Femur (tissue), 1 donor: ENCODE measurements around the gene ZNF214.

ENCODE experiments used
- DNase-seq: peaks from one replicate; pipeline ENCODE4 v3.0.0-alpha.2; 2017

The ZNF214 gene

GRCh38 chr11:7020183-7020917 is at the start of gene ZNF214, which contains the start of gene NLRP14:
Gene ZNF214 (minus strand): TSS chr11:7020346. CDS start chr11:7002835, 17,511 bp downstream.
Gene NLRP14 (plus strand): TSS chr11:7020479. CDS start chr11:7038587, 18,108 bp downstream.
- peak; percentile 96 for DNase-seq

GRCh38 chr11:7062534-7062933 is 42.4 kb upstream of the ZNF214 start:
- DNase-seq: no peak

DNA sequence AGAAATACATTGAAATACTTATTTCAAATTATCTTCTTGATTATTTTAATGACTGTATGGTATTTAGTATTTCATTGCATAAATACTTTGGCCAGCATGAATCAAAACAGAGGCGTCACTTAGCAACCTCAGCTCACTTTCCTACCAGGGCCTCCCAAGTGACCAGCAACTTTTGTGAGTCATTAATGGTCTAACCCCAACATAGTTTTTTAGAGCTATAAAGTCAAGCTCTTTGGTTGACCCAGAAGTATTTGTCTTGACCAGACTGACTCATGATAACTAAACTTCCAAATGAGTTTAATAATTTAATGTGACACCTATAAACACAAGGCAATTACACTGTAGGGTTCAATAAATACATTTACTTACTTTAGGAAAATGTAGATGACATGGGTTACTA is 40.7 kb upstream of the ZNF214 start:
- no peak for DNase-seq

GRCh38 chr11:7057641-7058040 is 37.5 kb upstream of the ZNF214 start:
- DNase-seq: no peak

- no peak for DNase-seq
These were observed 36.8 kb upstream of the ZNF214 start for GRCh38 chr11:7056828-7057513.

GRCh38 chr11:7050191-7050590 is 30.0 kb upstream of the ZNF214 start:
- no peak for DNase-seq

DNA sequence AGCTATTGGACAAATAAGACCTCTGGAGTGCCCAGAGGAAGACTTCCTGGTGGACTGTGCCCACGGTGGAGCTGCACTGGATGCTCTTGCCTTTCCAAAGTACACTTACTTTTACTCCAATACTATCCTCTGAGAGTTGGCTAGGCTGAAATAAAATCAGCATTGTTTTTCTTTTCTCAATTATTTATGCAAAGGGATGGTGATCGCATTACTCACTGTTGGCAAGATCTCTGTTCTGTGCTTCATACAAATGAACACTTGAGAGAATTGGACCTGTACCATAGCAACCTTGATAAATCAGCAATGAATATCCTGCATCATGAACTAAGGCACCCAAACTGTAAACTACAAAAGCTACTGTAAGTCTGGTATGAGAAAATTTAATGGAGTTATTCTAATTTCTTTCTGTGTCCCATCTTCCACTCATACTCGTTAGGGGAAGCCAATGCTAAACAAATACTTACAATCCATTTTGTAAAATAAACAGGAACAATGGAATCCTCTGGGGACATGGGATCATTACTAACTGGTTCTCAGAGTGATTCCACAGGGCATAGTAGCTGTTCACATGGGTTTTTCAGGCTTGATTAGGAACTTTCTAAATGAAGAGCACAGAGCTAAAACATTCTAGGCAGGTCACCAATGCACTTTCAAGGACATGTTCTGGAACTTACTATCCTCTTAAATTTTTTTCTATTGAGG is 26.5 kb upstream of the ZNF214 start:
- DNase-seq: no peak

- no peak for DNase-seq
These were observed 13.9 kb upstream of the ZNF214 start for GRCh38 chr11:7034019-7034418.

DNA sequence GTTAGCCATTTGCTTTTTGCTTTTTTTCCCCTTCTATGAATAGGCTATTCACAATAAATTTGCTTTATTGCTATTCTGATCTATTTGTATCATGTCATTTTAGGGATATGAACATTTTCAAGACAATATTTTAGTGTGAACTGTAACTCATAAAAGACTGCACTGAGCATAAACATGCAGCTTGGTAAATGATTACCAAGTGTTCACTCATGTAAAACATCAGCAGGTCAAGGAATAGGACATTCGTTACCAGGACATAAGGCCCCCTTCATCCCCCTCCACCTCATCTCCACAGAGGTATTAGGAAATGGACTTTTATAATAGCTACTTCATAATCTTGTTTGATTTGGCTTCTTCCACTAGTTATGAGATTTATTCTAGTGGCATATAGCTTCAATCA is 12.5 kb upstream of the ZNF214 start:
- no peak for DNase-seq

DNA sequence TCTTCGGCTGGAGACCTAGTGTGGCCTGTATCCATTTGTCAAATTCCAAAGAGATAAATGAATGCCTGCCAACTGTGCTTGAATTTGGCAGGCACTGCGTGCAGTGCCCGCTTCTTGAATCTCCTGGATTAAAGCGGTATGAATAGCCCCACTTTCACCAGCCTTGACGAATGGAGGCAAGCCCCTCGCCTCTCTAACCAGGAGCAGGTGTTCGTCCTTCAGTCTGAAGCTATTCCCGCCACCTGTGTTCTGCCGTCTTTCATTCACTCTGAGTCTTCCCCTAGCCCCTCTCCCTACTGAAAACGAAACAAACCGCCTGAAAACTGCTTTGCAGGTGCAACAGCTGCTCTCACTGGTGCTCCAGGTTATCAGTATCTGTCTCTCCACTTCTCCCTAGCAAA is 11.3 kb upstream of the ZNF214 start:
- DNase-seq: no peak

- DNase-seq: no peak
These were observed 10.7 kb upstream of the ZNF214 start for GRCh38 chr11:7030836-7031235.

DNA sequence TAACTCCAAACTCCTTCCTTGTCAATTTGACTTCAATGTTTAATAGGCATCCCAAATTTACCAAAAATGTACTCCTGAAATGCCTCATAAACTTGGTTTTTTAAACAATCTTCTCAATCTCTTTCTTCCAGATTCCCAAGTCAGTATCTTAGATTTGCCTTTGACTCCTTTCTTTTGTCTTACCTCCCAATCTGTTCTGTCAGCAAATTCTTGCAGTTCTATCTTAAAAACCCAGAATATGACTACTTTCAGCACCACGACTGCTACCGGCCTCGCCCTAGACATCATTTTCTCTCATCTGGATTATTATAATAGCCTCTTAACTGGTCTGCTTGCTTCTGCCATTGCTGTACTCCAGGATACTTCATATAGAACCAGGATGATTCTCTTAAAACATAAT is 8.0 kb upstream of the ZNF214 start:
- DNase-seq: no peak

DNA sequence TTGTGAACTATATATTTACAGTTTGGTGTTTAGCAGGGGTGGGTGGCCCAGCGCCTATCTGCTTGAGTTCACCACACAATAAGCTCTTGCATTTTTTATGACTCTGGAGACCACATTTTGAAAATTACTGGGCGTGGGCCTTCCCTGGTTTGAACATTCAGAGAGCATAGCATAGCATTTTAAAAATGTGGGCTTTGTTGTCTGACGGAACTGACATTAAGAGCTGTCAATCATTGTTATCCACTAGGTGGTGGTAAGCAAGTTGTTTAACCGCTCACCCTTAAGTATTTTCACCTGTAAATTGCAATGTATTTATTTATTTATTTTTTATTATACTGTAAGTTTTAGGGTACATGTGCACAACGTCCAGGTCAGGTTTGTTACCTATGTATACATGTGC is 1.2 kb upstream of the ZNF214 start:
- DNase-seq: no peak

GRCh38 chr11:7019500-7020182 is 505 bp downstream of the ZNF214 start:
- DNase-seq: peak; percentile 31

DNA sequence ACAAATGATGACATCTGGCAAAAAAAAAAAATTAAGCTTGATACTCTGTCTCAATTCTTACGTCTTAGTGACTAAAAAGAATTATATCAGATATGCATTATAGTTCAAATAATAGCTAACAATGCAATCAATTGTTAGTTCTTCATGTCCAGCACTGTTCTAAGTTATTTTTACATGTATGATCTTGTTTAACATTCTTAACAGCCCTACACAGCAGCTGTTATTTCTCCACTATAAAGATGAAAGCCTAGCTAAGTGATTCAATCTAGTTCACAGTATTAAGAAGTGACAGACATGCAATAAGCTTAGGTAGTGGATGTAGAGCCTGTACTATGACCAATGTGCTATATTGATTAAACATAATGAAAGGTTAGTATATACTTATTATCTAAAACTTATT is 4.1 kb downstream of the ZNF214 start:
- DNase-seq: no peak

DNA sequence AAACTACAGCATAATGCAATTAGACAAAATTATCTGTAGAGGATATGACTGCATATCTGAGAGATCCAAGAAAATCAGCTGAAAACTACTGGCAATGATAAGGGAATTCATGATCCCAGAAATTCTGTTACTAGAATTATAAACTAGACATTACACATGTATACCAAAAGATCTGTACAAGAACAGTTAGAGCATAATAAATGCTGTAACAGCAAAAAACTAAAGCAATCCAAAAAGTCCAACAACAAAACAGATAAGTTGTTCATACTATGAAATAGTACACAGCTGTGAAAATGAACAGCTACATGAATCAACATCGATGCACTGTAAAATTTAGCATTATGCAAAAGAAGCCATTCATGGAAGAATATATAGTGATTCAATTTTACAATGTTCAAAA is 6.0 kb downstream of the ZNF214 start:
- DNase-seq: no peak

DNA sequence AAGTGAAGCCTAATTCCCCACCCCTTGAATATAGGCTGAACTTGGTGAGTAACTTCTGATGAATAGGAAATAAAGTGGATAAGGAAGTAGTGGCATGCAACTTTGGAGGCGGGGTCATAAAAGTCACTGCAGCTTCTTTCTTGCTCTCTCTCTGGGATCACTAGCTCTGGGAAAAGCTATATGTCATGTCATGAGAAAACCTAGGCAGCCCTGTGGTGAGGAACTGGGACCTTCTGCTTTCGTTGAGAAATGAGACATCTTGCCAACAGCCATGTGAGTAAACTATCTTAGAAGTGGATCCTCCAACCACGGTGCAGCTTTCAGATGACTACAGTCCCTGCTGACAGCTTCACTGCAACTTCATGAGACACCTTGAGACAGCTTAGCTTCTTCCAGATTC is 15.7 kb downstream of the ZNF214 start:
- no peak for DNase-seq

DNA sequence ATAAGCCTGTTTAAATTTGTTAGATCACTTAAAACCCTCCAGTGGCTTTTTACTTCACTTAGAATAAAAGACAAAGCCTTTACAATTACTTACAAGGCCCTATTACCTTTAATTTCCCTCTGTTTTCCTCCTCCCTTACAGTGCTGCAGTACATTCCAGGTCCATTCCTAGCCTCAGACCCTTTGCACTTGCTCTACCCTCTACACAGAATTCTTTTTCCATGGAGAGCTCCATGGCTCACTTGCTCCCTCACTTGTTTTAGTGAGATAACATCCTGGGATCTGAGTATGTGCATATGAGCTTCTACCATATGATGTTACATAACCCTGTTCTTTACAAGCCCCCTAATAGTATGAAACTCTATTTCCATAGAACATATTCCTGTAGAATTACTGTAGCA is 24.4 kb downstream of the ZNF214 start:
- DNase-seq: no peak

GRCh38 chr11:6992457-6993417 is 27.4 kb downstream of the ZNF214 start:
- DNase-seq: no peak

DNA sequence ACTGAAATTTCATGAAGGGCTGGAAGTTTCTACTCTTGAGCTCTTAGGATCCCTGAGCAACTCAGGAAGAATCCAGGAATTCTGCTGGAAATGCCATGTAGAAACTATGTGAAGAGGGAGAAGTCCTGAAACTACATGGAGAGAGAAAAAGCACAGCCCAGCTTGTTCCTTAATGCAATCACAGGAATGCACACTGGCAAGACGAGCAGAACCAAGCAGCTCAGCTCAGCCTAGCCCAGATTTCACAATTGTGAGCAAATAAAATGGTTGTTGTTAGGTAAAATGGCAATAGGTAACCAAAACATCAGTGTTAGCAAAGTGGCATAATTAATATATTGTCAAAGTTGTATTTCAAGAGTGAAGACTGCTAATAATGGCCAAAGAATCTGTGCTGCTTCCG is 28.1 kb downstream of the ZNF214 start:
- DNase-seq: no peak

DNA sequence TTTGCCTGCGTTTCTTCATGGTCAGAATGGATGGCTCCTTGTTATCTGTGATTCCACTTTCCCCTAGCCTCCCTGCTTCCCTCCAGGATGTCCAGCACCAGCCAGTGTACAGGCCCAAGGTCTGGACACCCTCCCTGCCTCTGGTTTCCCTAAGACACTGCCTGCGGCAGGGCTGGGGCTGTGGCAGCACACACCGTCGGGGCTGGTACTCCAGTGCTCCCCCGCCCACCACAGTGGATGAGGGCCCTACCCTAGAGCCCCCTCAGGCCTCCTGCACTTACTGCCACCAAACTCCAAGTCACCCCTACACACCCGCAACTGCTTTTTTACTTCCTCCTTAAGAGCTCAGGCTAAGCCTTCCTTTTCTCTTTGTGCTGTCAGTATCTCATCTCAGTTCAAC is 28.9 kb downstream of the ZNF214 start:
- no peak for DNase-seq

DNA sequence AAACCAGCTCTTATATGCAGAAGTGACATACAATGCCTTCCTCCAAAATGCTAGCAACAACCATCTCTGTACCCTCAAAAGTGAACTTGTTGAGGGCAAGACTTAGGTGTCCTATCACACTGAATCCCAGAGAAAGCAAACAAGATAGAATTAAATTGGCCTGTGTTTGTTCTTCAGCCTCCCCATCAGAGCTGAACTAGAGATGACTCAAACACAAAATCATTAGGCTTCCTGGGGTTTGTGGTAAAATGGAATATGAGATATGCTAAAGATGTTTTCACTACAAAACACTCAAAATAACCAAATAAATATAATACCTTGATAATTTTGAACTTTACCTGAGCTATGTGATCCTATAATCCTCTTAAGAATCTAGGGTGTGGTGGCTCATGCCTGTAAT is 31.6 kb downstream of the ZNF214 start:
- no peak for DNase-seq
